ENCODE measurements around the gene RBM47. TPM values are rescaled to one million over a fixed set of nuclear protein-coding genes. Genes with fewer than 3 reads are reported as not detected.

Gene RBM47
- total RNA-seq, 4 donors from 2014 or later = 13.3 to 38.3 (median 21.8) TPM

- 83% methylated on average over 8 of the region's 8 CpGs for WGBS
- H3K4me1 ChIP-seq = no peaks in the 10 kb centered on the region
- H3K27me3 ChIP-seq = no peaks in the 10 kb centered on the region
- intact Hi-C loops (cut with DNase I) = no loop called here
- no peaks in the 10 kb centered on the region for H3K36me3 ChIP-seq
- no peaks in the 10 kb centered on the region for H3K9me3 ChIP-seq
- no peak overlapping the region for H3K4me3 ChIP-seq
- TF ChIP-seq POLR2A (IDR thresholded peaks at IDR 0.05; ENCODE audit: low read depth) (no peak), EP300 (IDR thresholded peaks at IDR 0.05) (no peak), CTCF (IDR thresholded peaks at IDR 0.05) (no peak), POLR2AphosphoS5 (IDR thresholded peaks at IDR 0.05) (no peak)
- no peak overlapping the region for H3K27ac ChIP-seq (replicated peaks in 1 of 4)
- DNase-seq (ENCODE audit: extremely low spot score) = no peak
Observed at GRCh38 chr4:40585201-40585799, 44.4 kb downstream of the RBM47 start.

GRCh38 chr4:40584517-40585141 is 45.0 kb downstream of the RBM47 start:
- 90% methylated on average over 3 of the region's 3 CpGs for WGBS

GRCh38 chr4:40583850-40584439 is 45.7 kb downstream of the RBM47 start:
- H3K9me3 ChIP-seq = no peaks in the 10 kb centered on the region
- DNase-seq (ENCODE audit: extremely low spot score) = no peak
- no peaks in the 10 kb centered on the region for H3K27me3 ChIP-seq
- 92% methylated on average over 9 of the region's 9 CpGs for WGBS
- no peak for TF ChIP-seq POLR2AphosphoS5 (IDR thresholded peaks at IDR 0.05)
- no peak for TF ChIP-seq EP300 (IDR thresholded peaks at IDR 0.05)
- no peak for TF ChIP-seq POLR2A (IDR thresholded peaks at IDR 0.05; ENCODE audit: low read depth)
- no peak for TF ChIP-seq CTCF (IDR thresholded peaks at IDR 0.05)
- H3K4me1 ChIP-seq = no peaks in the 10 kb centered on the region
- intact Hi-C loops (cut with DNase I) = no loop called here
- H3K4me3 ChIP-seq = no peak overlapping the region
- H3K36me3 ChIP-seq = no peaks in the 10 kb centered on the region
- H3K27ac ChIP-seq (replicated peaks in 1 of 4) = no peak overlapping the region

More at GRCh38 chr4:40584517-40585141, 45.0 kb downstream of the RBM47 start:
- no peak for TF ChIP-seq EP300 (IDR thresholded peaks at IDR 0.05)
- TF ChIP-seq CTCF (IDR thresholded peaks at IDR 0.05) = no peak
- TF ChIP-seq POLR2A (IDR thresholded peaks at IDR 0.05; ENCODE audit: low read depth) = no peak
- no peak for TF ChIP-seq POLR2AphosphoS5 (IDR thresholded peaks at IDR 0.05)
- Histone ChIP-seq H3K36me3 (no peaks in the 10 kb centered on the region), H3K4me3 (no peak overlapping the region), H3K9me3 (no peaks in the 10 kb centered on the region), H3K4me1 (no peaks in the 10 kb centered on the region), H3K27me3 (no peaks in the 10 kb centered on the region), H3K27ac (replicated peaks in 1 of 4) (no peak overlapping the region)
- intact Hi-C loops (cut with DNase I) = no loop called here
- DNase-seq (ENCODE audit: extremely low spot score) = no peak

GRCh38 chr4:40582413-40582812 is 47.3 kb downstream of the RBM47 start:
- TF ChIP-seq POLR2A (IDR thresholded peaks at IDR 0.05; ENCODE audit: low read depth) = no peak
- no peak for TF ChIP-seq POLR2AphosphoS5 (IDR thresholded peaks at IDR 0.05)
- TF ChIP-seq EP300 (IDR thresholded peaks at IDR 0.05) = no peak
- no peak for TF ChIP-seq CTCF (IDR thresholded peaks at IDR 0.05)
- H3K4me3 ChIP-seq = no peak overlapping the region
- 97% methylated on average over 7 of the region's 7 CpGs for WGBS
- H3K27ac ChIP-seq (replicated peaks in 1 of 4) = no peak overlapping the region
- no peaks in the 10 kb centered on the region for H3K36me3 ChIP-seq
- H3K9me3 ChIP-seq = no peaks in the 10 kb centered on the region
- intact Hi-C loops (cut with DNase I) = no loop called here
- DNase-seq (ENCODE audit: extremely low spot score) = no peak
- peaks cover under 1 to 6% (median 4%) of the 10 kb centered on the region in 4 donors for H3K4me1 ChIP-seq
- no peaks in the 10 kb centered on the region for H3K27me3 ChIP-seq

All from esophagus muscularis mucosa (tissue), 4 donors.